Measurements from ENCODE around the gene SLC25A51.

- no peak for TF ChIP-seq ZNF274 (IDR thresholded peaks at IDR 0.05; ENCODE audit: low read depth, low read length)
- TF ChIP-seq SUZ12 (IDR thresholded peaks at IDR 0.05; ENCODE audit: extremely low read depth, insufficient read depth, insufficient read length): no peak
Observed at GRCh38 chr9:37862530-37862929, 41.4 kb downstream of the SLC25A51 start.

Measured in NT2/D1 (cell line).